OCI-LY1 (cell line): ENCODE data around the gene SPTLC3.

Source experiments
- CTCF ChIP-seq: fragments of 200-600 bp; sonication (generic), shearing (Covaris generic); IDR thresholded peaks from 2 replicates; pipeline ENCODE4 v1.5.1; 2017; ENCODE audit warnings: mild to moderate bottlenecking, antibody characterized with exemption, low read length, moderate library complexity, mixed read lengths
- EZH2 ChIP-seq: fragments of 200-600 bp; sonication (generic), shearing (Covaris generic); IDR thresholded peaks from 2 replicates; pipeline ENCODE4 v1.8.0; 2017; ENCODE audit warnings: borderline replicate concordance, mixed run types, mild to moderate bottlenecking, antibody characterized with exemption, low read length, moderate library complexity, mixed read lengths

- TF ChIP-seq CTCF, result no peak
- TF ChIP-seq EZH2, result no peak
Observed at GRCh38 chr20:13102237-13102636, 93.5 kb downstream of the SPTLC3 start.
